ENCODE data around the gene POLR3H. TPM values are rescaled to one million over a fixed set of nuclear protein-coding genes. Genes with fewer than 3 reads are reported as not detected.
A peak's percentile ranks its signal among the peaks of the same experiment; 100 is the strongest.

POLR3H gene
- total and polyA plus RNA-seq, 10 of the 15 experiments (the other 5 are each of a cell fraction or from before 2014, with no cell fraction given) = 3.5 to 62.7 (median 24.6) TPM

DNA sequence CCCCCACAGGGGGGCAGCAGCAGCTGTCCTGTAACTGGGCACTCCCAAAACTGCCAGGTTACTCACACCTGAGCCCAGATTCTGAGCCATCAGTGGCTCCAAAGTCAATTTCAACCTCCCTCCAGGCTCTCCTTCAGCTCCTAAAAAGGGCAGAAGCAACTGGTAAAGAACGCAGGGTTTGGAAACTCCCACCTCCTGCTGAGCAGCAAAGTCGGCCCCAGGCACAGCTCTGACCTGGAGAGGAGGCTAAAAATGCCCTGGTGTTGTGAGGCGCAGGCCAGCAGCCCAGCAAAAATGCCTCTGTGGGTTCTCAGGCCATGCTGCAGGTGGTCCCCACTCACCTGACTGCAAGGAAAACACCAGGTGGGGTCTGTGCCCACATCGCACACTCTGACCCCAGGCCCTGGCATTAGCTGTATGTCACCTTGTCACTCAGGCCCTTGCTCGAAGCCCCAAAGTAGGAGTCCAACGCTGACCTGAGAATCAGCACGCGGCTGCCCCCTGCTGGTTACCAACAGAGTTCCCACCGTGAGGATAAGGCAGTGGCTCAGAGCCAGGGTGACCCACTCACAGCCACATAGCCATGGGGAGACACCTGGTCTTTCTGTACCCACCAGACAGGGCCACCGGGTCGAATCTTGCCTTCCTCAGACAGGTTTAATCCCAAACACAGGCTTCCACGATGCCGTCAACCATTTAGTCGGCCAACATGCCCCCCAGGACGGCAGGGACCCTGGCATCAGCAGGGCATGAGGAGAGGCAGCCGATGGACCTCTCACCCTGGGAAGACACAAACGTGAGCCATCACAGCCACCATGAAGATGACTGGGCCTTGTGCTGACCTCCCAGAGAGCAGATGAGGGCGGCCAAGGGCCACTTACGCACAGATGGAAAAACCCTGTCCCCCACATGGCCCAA, 11.1 kb downstream of the POLR3H start (continued):
- TF ChIP-seq MAX (IDR thresholded peaks at IDR 0.05; ENCODE audit: low read depth, low read length) = no peak
- no peak for TF ChIP-seq HDAC2 (IDR thresholded peaks at IDR 0.05)
- TF ChIP-seq ETV6 (conservative IDR thresholded peaks at IDR 0.05 in 1 of 2, IDR thresholded peaks at IDR 0.05 in 1 of 2; ENCODE audit: borderline replicate concordance in 1 of 2, low read depth in 1 of 2) = no peak
- TF ChIP-seq PKNOX1 (IDR thresholded peaks at IDR 0.05) = peak; percentile 76
- no peak for TF ChIP-seq ZBED1 (IDR thresholded peaks at IDR 0.05; ENCODE audit: borderline replicate concordance)
- TF ChIP-seq EED (IDR thresholded peaks at IDR 0.05; ENCODE audit: low read depth) = no peak
- TF ChIP-seq POLR2A (IDR thresholded peaks at IDR 0.05; ENCODE audit: low read depth, low read length) = peak; percentile 36
- no peak for TF ChIP-seq NRF1 (conservative IDR thresholded peaks at IDR 0.05; ENCODE audit: low read depth, low read length)
- no peak for TF ChIP-seq CHD4 (IDR thresholded peaks at IDR 0.05)
- no peak for TF ChIP-seq NR2F1 (conservative IDR thresholded peaks at IDR 0.05)
- TF ChIP-seq NFYB (IDR thresholded peaks at IDR 0.05; ENCODE audit: insufficient read depth, low read depth, low read length) = no peak
- no peak for TF ChIP-seq ZNF622 (IDR thresholded peaks at IDR 0.05)
- no peak for TF ChIP-seq RAD51 (IDR thresholded peaks at IDR 0.05)
- no peak for TF ChIP-seq DPF2 (IDR thresholded peaks at IDR 0.05)
- no peak for TF ChIP-seq E4F1 (IDR thresholded peaks at IDR 0.05; ENCODE audit: borderline replicate concordance, partially characterized antibody)
- no peak for TF ChIP-seq SRF (IDR thresholded peaks at IDR 0.05; ENCODE audit: low read depth in 2 of 2, low read length in 2 of 2)
- TF ChIP-seq SUPT20H (IDR thresholded peaks at IDR 0.05; ENCODE audit: borderline replicate concordance, control insufficient read depth, low read depth, low read length) = no peak
- no peak for TF ChIP-seq SMAD5 (IDR thresholded peaks at IDR 0.05; ENCODE audit: low read depth)
- no peak for TF ChIP-seq IRF3 (IDR thresholded peaks at IDR 0.05)
- no peak for TF ChIP-seq GATAD2B (conservative IDR thresholded peaks at IDR 0.05; ENCODE audit: low read depth)
- TF ChIP-seq TCF12 (IDR thresholded peaks at IDR 0.05; ENCODE audit: low read depth, low read length) = no peak
- no peak for TF ChIP-seq CHD2 (IDR thresholded peaks at IDR 0.05; ENCODE audit: borderline replicate concordance, low read depth, low read length)
- TF ChIP-seq SMARCA5 (IDR thresholded peaks at IDR 0.05) = no peak
- TF ChIP-seq RUNX3 (IDR thresholded peaks at IDR 0.05; ENCODE audit: low read length) = peak; percentile 40
- TF ChIP-seq IRF5 (IDR thresholded peaks at IDR 0.05; ENCODE audit: borderline replicate concordance) = no peak
- no peak for TF ChIP-seq PML (IDR thresholded peaks at IDR 0.05; ENCODE audit: low read length)
- TF ChIP-seq BACH1 (IDR thresholded peaks at IDR 0.05; ENCODE audit: borderline replicate concordance) = no peak

Data from GM12878 (cell line).